Transverse colon (tissue), 3 donors: ENCODE results near the gene MAN2B1.
A peak's percentile ranks its signal among the peaks of the same experiment; 100 is the strongest.

Experiments
- EP300 ChIP-seq: sonication (generic); formaldehyde crosslinking; IDR thresholded peaks from one replicate; pipeline ENCODE4 v1.6.1; 2017; ENCODE audit warnings: antibody characterized with exemption, low read depth
- TF ChIP-seq, protein P1 (sequence below), 5 experiments: fragments of 200-600 bp in 3 of 5; fragments of 450-650 bp in 2 of 5; sonication (generic) in 3 of 5; IDR thresholded peaks; 1 replicate in 2 of 5; 2 replicates in 3 of 5; pipeline ENCODE4 v1.5.1; 2016 to 2017; ENCODE audit warnings: antibody characterized with exemption in 5 of 5, inconsistent platforms in 3 of 5, mild to moderate bottlenecking in 2 of 5, moderate library complexity in 1 of 5

DNA sequence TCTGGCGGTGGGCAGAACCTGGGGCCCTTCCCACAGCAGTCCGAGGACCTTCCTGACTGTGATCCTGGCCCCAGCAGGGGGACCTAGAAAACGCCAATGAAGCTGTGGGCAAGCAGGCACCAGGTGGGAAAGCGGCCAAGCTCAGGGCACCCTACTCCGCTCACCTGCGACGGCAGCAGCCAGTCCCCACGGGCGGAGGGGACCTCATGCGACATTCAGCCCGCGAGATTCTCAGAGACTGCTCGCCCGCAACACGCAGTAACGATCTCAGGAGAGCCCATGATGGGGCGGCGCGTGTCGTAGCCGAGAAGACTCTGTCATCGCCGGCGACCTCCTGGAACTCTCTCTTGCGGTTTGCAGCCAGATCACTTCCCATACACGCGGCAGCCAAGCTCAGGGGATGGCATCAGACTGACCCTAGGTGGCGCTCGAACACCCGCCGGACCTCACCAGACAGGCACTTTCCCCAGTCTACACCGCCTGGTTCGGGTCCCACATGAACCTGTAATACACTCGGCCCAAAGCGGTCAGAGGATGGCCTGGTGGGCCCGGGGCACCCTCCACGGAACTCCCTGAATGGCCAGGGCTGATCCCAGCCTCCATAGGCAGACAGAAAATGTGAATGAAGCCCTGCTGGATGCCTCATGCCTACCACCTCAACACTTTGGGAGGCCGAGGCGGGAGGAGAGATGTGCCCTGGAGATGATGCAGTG, 26.5 kb downstream of the MAN2B1 start:
- TF ChIP-seq, protein P1, sequence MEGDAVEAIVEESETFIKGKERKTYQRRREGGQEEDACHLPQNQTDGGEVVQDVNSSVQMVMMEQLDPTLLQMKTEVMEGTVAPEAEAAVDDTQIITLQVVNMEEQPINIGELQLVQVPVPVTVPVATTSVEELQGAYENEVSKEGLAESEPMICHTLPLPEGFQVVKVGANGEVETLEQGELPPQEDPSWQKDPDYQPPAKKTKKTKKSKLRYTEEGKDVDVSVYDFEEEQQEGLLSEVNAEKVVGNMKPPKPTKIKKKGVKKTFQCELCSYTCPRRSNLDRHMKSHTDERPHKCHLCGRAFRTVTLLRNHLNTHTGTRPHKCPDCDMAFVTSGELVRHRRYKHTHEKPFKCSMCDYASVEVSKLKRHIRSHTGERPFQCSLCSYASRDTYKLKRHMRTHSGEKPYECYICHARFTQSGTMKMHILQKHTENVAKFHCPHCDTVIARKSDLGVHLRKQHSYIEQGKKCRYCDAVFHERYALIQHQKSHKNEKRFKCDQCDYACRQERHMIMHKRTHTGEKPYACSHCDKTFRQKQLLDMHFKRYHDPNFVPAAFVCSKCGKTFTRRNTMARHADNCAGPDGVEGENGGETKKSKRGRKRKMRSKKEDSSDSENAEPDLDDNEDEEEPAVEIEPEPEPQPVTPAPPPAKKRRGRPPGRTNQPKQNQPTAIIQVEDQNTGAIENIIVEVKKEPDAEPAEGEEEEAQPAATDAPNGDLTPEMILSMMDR (IDR thresholded peaks at IDR 0.05) = peak; percentile 71 to 81 (median 76)
- no peak for TF ChIP-seq EP300
